ENCODE measurements around the gene CCDC9. TPM values are rescaled to one million over a fixed set of nuclear protein-coding genes. Genes with fewer than 3 reads are reported as not detected.
A peak's percentile ranks its signal among the peaks of the same experiment; 100 is the strongest.

CCDC9 gene
- total and polyA plus RNA-seq, 2 of the 13 experiments (the other 11 are each of a cell fraction or from before 2014, with no cell fraction given) = 2.9 to 6.3 TPM

DNA sequence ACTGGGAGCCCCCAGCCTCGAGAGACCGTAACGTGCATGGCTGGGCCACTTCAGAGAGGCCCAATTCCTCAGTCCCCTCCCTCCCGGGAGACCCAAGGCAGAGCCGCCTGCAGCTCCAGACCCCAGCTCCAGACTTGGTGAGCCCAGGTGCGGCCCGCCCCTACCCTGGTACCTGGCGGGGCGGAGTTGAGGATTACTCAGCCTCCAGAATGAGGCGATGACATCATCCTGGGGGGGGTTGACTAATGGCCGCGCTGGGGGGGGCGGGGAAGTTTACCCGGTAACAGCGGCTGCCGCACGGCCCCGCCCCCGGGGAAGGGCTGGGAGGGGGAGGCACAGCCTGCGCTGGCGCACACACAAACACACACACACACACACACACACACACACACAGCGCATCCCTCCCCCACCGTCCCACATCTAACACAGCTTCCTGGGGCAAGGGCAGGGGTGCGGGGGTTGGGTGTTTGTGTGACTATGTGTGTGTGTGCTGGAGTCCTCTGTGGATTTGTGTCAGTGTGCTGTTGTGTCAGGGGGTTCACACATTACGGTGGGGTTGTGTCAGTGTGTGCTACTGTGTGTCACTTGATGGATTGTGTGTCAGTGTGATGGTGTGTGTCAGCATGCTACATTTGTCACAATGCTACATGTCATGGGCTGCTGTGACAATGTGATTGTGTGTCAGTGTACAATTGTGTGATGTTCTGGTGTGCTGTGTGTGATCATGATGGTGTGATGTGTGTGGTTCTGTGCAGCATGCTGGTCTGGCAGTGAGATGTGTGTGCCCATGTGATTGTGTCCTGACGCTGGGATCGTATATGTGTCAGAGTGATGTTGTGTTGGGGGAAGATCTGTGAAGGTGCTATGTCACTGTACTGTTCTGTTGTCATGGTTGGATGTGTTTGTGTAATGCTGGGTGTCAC is 15.1 kb upstream of the CCDC9 start (continued):
- TF ChIP-seq, protein P1, sequence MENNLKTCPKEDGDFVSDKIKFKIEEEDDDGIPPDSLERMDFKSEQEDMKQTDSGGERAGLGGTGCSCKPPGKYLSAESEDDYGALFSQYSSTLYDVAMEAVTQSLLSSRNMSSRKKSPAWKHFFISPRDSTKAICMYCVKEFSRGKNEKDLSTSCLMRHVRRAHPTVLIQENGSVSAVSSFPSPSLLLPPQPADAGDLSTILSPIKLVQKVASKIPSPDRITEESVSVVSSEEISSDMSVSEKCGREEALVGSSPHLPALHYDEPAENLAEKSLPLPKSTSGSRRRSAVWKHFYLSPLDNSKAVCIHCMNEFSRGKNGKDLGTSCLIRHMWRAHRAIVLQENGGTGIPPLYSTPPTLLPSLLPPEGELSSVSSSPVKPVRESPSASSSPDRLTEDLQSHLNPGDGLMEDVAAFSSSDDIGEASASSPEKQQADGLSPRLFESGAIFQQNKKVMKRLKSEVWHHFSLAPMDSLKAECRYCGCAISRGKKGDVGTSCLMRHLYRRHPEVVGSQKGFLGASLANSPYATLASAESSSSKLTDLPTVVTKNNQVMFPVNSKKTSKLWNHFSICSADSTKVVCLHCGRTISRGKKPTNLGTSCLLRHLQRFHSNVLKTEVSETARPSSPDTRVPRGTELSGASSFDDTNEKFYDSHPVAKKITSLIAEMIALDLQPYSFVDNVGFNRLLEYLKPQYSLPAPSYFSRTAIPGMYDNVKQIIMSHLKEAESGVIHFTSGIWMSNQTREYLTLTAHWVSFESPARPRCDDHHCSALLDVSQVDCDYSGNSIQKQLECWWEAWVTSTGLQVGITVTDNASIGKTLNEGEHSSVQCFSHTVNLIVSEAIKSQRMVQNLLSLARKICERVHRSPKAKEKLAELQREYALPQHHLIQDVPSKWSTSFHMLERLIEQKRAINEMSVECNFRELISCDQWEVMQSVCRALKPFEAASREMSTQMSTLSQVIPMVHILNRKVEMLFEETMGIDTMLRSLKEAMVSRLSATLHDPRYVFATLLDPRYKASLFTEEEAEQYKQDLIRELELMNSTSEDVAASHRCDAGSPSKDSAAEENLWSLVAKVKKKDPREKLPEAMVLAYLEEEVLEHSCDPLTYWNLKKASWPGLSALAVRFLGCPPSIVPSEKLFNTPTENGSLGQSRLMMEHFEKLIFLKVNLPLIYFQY (CRISPR knock-in tag; IDR thresholded peaks at IDR 0.05; ENCODE audit: borderline replicate concordance) = no peak
- TF ChIP-seq RARG (CRISPR knock-in tag; IDR thresholded peaks at IDR 0.05; ENCODE audit: low read depth) = no peak
- TF ChIP-seq NR2C2 (CRISPR knock-in tag; IDR thresholded peaks at IDR 0.05; ENCODE audit: borderline replicate concordance) = 0 out of 2 replicates have a peak, but pooled peaks have one; percentile 17
- TF ChIP-seq, protein P2, sequence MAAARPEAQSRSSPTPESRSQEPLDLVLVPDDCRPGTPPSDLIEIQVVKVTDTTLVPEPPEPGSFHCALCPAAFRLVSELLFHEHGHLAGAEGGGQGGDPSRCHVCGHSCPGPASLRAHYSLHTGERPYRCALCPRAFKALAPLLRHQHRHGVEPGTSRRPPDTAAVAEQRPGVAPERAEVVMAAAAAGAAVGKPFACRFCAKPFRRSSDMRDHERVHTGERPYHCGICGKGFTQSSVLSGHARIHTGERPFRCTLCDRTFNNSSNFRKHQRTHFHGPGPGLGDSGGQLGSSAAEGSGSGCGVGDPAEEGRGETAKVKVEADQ (CRISPR knock-in tag; IDR thresholded peaks at IDR 0.05; ENCODE audit: borderline replicate concordance) = no peak
- TF ChIP-seq ZNF878 (CRISPR knock-in tag; IDR thresholded peaks at IDR 0.05) = no peak
- TF ChIP-seq SSRP1 (CRISPR knock-in tag; IDR thresholded peaks at IDR 0.05) = 0 out of 2 replicates have a peak, but pooled peaks have one; percentile 36
- no peak; the same call in 1 of the 2 replicates for TF ChIP-seq ZNF251 (CRISPR knock-in tag; IDR thresholded peaks at IDR 0.05)
- TF ChIP-seq, protein P3, sequence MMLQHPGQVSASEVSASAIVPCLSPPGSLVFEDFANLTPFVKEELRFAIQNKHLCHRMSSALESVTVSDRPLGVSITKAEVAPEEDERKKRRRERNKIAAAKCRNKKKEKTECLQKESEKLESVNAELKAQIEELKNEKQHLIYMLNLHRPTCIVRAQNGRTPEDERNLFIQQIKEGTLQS (CRISPR knock-in tag; IDR thresholded peaks at IDR 0.05) = peak; percentile 85
- TF ChIP-seq, protein P4, sequence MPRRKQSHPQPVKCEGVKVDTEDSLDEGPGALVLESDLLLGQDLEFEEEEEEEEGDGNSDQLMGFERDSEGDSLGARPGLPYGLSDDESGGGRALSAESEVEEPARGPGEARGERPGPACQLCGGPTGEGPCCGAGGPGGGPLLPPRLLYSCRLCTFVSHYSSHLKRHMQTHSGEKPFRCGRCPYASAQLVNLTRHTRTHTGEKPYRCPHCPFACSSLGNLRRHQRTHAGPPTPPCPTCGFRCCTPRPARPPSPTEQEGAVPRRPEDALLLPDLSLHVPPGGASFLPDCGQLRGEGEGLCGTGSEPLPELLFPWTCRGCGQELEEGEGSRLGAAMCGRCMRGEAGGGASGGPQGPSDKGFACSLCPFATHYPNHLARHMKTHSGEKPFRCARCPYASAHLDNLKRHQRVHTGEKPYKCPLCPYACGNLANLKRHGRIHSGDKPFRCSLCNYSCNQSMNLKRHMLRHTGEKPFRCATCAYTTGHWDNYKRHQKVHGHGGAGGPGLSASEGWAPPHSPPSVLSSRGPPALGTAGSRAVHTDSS (CRISPR knock-in tag; conservative IDR thresholded peaks at IDR 0.05) = no peak
- no peak for TF ChIP-seq TCF7L2 (IDR thresholded peaks at IDR 0.05; ENCODE audit: low read depth, low read length)
- no peak for TF ChIP-seq FLYWCH1 (CRISPR knock-in tag; IDR thresholded peaks at IDR 0.05)
- no peak for TF ChIP-seq ZNF572 (CRISPR knock-in tag; IDR thresholded peaks at IDR 0.05)
- TF ChIP-seq RAD51 (IDR thresholded peaks at IDR 0.05; ENCODE audit: borderline replicate concordance) = no peak
- TF ChIP-seq PCBP2 (optimal IDR thresholded peaks at IDR 0.05; ENCODE audit: low read depth, low read length, poor library complexity, severe bottlenecking) = no peak
- no peak for TF ChIP-seq CEBPG (CRISPR knock-in tag; IDR thresholded peaks at IDR 0.05)
- no peak for TF ChIP-seq ZNF543 (CRISPR knock-in tag; IDR thresholded peaks at IDR 0.05)
- no peak for TF ChIP-seq ZFP1 (CRISPR knock-in tag; IDR thresholded peaks at IDR 0.05)
- TF ChIP-seq, protein P5, sequence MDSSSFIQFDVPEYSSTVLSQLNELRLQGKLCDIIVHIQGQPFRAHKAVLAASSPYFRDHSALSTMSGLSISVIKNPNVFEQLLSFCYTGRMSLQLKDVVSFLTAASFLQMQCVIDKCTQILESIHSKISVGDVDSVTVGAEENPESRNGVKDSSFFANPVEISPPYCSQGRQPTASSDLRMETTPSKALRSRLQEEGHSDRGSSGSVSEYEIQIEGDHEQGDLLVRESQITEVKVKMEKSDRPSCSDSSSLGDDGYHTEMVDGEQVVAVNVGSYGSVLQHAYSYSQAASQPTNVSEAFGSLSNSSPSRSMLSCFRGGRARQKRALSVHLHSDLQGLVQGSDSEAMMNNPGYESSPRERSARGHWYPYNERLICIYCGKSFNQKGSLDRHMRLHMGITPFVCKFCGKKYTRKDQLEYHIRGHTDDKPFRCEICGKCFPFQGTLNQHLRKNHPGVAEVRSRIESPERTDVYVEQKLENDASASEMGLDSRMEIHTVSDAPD (CRISPR knock-in tag; IDR thresholded peaks at IDR 0.05) = no peak
- TF ChIP-seq SMAD1 (CRISPR knock-in tag; IDR thresholded peaks at IDR 0.05; ENCODE audit: borderline replicate concordance, low read depth) = no peak
- TF ChIP-seq, protein P6, sequence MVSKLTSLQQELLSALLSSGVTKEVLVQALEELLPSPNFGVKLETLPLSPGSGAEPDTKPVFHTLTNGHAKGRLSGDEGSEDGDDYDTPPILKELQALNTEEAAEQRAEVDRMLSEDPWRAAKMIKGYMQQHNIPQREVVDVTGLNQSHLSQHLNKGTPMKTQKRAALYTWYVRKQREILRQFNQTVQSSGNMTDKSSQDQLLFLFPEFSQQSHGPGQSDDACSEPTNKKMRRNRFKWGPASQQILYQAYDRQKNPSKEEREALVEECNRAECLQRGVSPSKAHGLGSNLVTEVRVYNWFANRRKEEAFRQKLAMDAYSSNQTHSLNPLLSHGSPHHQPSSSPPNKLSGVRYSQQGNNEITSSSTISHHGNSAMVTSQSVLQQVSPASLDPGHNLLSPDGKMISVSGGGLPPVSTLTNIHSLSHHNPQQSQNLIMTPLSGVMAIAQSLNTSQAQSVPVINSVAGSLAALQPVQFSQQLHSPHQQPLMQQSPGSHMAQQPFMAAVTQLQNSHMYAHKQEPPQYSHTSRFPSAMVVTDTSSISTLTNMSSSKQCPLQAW (CRISPR knock-in tag; IDR thresholded peaks at IDR 0.05) = no peak
